ENCODE measurements around the gene TPT1. TPM values are rescaled to one million over a fixed set of nuclear protein-coding genes. Genes with fewer than 3 reads are reported as not detected.
"Not testable (repeated sequence)": the region's sequence is repeated elsewhere in the genome, so short reads cannot be mapped to it uniquely, and the experiment has no call there.

TPT1 gene
- total RNA-seq (1,000 to 10,000 TPM; 2,995 to 3,873 (median 3,563) TPM), polyA plus RNA-seq (1,000 to 10,000 TPM; 3,587 to 4,358 TPM)

DNA sequence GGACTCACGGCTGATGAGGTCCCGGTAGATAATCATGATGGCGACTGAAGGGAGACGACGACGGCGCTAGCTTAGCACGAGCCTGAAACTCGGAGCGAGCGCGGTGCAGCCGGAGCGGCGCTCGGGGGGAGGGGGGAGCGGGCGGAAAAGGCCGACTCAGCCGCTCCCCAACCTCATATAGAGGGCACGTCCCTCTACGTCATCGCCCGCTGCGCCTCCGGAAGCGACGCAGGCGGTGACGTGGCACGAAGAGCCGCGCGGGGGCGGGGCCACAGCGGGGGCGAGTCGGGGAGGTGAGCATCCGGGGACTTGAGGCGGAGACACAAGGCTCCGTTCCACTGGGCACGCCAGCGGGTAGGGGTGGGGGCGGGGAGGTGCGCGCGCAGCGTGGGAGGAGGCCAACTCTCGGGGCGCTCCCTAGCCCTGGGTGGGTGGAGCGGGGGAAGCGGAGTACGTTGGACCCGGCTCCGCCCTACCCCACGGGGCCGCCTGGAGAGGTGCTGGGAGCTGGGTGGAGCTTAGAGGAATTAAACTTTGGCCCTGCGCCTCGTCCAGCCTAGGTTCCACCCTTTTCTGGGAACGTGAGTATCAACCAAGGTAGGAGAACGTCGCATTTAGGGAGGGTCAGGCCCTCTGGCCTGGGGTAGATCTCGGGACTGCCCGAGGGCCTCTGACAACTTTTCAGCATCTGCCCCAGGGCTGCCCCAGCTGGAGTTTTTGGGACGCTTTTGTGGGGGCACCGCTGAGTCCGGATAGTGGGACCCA lies at the start of gene TPT1:
TPT1 (minus strand) TSS at position 150 of the 765 bp plus-strand sequence; CDS start at position 36, 114 bp downstream.
- peak within 1 kb of the TSS; percentile 77 to 99 (median 89) for H3K4me3 ChIP-seq
- TF ChIP-seq, protein P1, sequence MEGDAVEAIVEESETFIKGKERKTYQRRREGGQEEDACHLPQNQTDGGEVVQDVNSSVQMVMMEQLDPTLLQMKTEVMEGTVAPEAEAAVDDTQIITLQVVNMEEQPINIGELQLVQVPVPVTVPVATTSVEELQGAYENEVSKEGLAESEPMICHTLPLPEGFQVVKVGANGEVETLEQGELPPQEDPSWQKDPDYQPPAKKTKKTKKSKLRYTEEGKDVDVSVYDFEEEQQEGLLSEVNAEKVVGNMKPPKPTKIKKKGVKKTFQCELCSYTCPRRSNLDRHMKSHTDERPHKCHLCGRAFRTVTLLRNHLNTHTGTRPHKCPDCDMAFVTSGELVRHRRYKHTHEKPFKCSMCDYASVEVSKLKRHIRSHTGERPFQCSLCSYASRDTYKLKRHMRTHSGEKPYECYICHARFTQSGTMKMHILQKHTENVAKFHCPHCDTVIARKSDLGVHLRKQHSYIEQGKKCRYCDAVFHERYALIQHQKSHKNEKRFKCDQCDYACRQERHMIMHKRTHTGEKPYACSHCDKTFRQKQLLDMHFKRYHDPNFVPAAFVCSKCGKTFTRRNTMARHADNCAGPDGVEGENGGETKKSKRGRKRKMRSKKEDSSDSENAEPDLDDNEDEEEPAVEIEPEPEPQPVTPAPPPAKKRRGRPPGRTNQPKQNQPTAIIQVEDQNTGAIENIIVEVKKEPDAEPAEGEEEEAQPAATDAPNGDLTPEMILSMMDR (IDR thresholded peaks at IDR 0.05): no peak
- 0 to 1% methylated on average over 55 to 67 of the region's 67 CpGs for WGBS, 2 donors
- FAIRE-seq (no peak), ATAC-seq (peak; percentile 85 to 91 (median 86)), DNase-seq (peak; percentile 98 to 100 (median 99))
- peaks cover 8 to 38% (median 19%) of the 10 kb centered on the region in 3 donors for H3K36me3 ChIP-seq
- no peaks in the 10 kb centered on the region for H3K9me3 ChIP-seq
- H3K27ac ChIP-seq: peak within 1 kb of the TSS; percentile 100
- intact Hi-C loops (cut with DNase I): no loop called here
- H3K4me1 ChIP-seq: peaks cover 23 to 38% (median 24%) of the 10 kb centered on the region in 3 donors
- no peaks in the 10 kb centered on the region for H3K27me3 ChIP-seq

DNA sequence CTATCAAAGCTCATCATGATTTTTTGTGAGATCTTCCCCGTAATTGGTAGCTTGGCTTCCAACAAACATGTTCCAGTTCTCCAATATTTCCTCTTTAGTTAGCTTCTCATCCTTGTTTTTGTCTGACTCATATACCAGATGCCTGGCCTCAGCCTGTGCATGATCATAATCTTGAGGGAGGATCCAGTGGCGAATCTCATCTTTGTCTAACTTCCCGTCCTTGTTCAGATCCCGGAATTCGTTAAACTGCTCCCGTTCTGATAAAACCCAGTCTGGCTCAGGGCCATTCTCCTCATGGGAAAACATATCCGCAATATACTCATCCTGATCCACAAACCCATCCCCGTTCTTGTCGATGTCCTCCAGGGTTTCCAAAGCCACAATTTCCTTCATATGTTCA lies 49.4 kb upstream of the TPT1 start:
- DNase-seq; ATAC-seq; H3K27ac ChIP-seq; H3K9me3 ChIP-seq; H3K36me3 ChIP-seq; FAIRE-seq; H3K27me3 ChIP-seq; H3K4me1 ChIP-seq; intact Hi-C loops (cut with DNase I); H3K4me3 ChIP-seq: not testable (repeated sequence)
- 90 to 95% methylated on average over 7 to 8 of the region's 9 CpGs for WGBS, 2 donors

- no peaks in the 10 kb centered on the region for H3K36me3 ChIP-seq
- TF ChIP-seq, protein P1 (IDR thresholded peaks at IDR 0.05): no peak
- ATAC-seq: no peak
- intact Hi-C loops (cut with DNase I): no loop called here
- H3K27me3 ChIP-seq: no peaks in the 10 kb centered on the region
- no peaks in the 10 kb centered on the region for H3K4me1 ChIP-seq
- H3K27ac ChIP-seq: no peak overlapping the region
- 97 to 98% methylated on average over 4 of the region's 4 CpGs for WGBS, 2 donors
- no peaks in the 10 kb centered on the region for H3K9me3 ChIP-seq
- FAIRE-seq: no peak
- peak in 1 of 6 donors; percentile 3 for DNase-seq
- no peak overlapping the region for H3K4me3 ChIP-seq
These were observed 47.7 kb upstream of the TPT1 start for GRCh38 chr13:45388664-45389063.

DNA sequence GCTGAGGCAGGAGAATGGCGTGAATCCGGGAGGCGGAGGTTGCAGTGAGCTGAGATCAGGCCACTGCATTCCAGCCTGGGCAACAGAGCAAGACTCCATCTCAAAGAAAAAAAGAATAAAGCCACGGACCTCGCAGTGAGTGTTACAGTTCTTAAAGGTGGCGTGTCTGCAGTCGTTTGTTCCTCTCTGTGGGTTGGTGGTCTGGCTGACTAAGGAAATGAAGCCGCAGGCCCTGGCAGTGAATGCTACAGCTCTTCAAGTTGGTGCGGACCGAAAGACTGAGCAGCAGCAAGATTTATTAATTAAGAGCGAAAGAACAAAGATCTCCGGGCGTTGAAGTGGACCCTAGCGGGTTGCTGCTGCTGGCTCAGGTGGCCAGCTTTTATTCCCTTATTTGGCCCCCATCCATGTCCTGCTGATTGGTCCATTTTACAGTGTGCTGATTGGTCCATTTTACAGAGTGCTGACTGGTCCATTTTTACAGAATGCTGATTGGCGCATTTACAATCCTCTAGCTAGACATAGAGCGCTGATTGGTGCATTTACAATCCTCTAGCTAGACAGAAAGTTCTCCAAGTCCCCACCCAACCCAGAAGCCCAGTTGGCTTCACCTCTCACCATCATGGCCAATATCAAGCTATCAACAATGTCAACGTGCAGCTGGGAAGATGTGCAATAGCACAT lies 46.1 kb upstream of the TPT1 start:
- DNase-seq; H3K9me3 ChIP-seq; H3K4me3 ChIP-seq; H3K27ac ChIP-seq; H3K27me3 ChIP-seq; FAIRE-seq; intact Hi-C loops (cut with DNase I); ATAC-seq; H3K4me1 ChIP-seq; H3K36me3 ChIP-seq: not testable (repeated sequence)
- WGBS, 2 donors: 90% methylated on average over 17 of the region's 17 CpGs

GRCh38 chr13:45385907-45386553 lies 45.0 kb upstream of the TPT1 start:
- H3K36me3 ChIP-seq: no peaks in the 10 kb centered on the region
- H3K4me1 ChIP-seq: no peaks in the 10 kb centered on the region
- ATAC-seq (no peak), FAIRE-seq (no peak), DNase-seq (no peak)
- no peak overlapping the region for H3K27ac ChIP-seq
- no peak overlapping the region for H3K4me3 ChIP-seq
- TF ChIP-seq, protein P1 (IDR thresholded peaks at IDR 0.05): no peak
- H3K27me3 ChIP-seq: no peaks in the 10 kb centered on the region
- H3K9me3 ChIP-seq: no peaks in the 10 kb centered on the region
- 83 to 91% methylated on average over 5 of the region's 5 CpGs for WGBS, 2 donors
- intact Hi-C loops (cut with DNase I): no loop called here

Data from pancreas (tissue), 10 donors.